ENCODE data around the gene FAM135A. TPM values are rescaled to one million over a fixed set of nuclear protein-coding genes. Genes with fewer than 3 reads are reported as not detected.
A peak's percentile ranks its signal among the peaks of the same experiment; 100 is the strongest.

Gene FAM135A
- total and polyA plus RNA-seq, 2 of the 13 experiments (the other 11 are each of a cell fraction or from before 2014, with no cell fraction given): 26.9 to 31.5 TPM

DNA sequence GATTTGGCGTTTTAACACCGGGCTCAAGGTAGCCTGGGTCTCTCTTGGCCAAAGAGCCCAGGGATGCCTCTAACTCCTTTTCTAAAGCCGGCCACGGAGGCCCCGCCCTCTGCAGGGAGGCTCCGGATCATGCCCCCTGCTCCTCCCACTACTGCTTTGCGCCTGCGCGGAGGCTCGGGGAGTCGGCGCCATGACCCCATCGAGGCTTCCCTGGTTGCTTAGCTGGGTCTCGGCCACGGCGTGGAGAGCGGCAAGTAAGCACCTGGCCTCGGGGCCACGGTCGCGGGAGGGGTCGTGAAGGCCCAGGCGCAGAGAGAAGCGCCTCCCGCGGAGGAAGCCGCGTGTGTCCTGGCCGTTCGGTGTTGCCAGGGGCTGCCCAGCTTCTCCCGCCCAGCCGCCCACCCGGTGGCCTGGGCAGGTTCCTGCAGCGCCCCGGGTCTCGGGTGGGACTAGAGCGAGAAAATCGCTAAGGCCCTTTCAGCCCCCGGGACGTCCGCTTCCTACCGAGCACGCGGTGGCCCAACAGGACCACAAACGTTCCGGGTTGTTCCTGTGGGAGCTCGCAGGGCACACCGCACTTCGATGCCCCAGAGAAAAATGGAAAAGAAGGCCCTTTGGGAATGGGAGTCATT is 153.6 kb downstream of the FAM135A start, which contains the start of gene SDHAF4 (continued):
- TF ChIP-seq SP1 (IDR thresholded peaks at IDR 0.05) (no peak), SP1 (CRISPR knock-in tag; IDR thresholded peaks at IDR 0.05) (peak; percentile 54), TRIM24 (CRISPR knock-in tag; IDR thresholded peaks at IDR 0.05) (no peak), CBX2 (IDR thresholded peaks at IDR 0.05; ENCODE audit: low read depth, low read length) (no peak), CBX2 (CRISPR knock-in tag; IDR thresholded peaks at IDR 0.05; ENCODE audit: low read depth) (no peak), HMG20A (CRISPR knock-in tag; IDR thresholded peaks at IDR 0.05; ENCODE audit: borderline replicate concordance) (0 out of 2 replicates have a peak, but pooled peaks have one; percentile 17), MLLT10 (CRISPR knock-in tag; IDR thresholded peaks at IDR 0.05) (no peak), ZFAT (CRISPR knock-in tag; conservative IDR thresholded peaks at IDR 0.05) (no peak), ZNF431 (CRISPR knock-in tag; IDR thresholded peaks at IDR 0.05; ENCODE audit: borderline replicate concordance, low read depth) (no peak; the same call in 1 of the 2 replicates), ZNF138 (CRISPR knock-in tag; IDR thresholded peaks at IDR 0.05; ENCODE audit: low read depth) (0 out of 2 replicates have a peak, but pooled peaks have one; percentile 64), TCF12 (IDR thresholded peaks at IDR 0.05) (no peak), TCF12 (CRISPR knock-in tag; IDR thresholded peaks at IDR 0.05) (peak; percentile 59; the same call in 1 of the 2 replicates), FOXK1 (CRISPR knock-in tag; IDR thresholded peaks at IDR 0.05; ENCODE audit: borderline replicate concordance, low read depth) (no peak), ZBTB21 (CRISPR knock-in tag; IDR thresholded peaks at IDR 0.05) (no peak), ERF (CRISPR knock-in tag; IDR thresholded peaks at IDR 0.05) (no peak)
- TF ChIP-seq, protein P1, sequence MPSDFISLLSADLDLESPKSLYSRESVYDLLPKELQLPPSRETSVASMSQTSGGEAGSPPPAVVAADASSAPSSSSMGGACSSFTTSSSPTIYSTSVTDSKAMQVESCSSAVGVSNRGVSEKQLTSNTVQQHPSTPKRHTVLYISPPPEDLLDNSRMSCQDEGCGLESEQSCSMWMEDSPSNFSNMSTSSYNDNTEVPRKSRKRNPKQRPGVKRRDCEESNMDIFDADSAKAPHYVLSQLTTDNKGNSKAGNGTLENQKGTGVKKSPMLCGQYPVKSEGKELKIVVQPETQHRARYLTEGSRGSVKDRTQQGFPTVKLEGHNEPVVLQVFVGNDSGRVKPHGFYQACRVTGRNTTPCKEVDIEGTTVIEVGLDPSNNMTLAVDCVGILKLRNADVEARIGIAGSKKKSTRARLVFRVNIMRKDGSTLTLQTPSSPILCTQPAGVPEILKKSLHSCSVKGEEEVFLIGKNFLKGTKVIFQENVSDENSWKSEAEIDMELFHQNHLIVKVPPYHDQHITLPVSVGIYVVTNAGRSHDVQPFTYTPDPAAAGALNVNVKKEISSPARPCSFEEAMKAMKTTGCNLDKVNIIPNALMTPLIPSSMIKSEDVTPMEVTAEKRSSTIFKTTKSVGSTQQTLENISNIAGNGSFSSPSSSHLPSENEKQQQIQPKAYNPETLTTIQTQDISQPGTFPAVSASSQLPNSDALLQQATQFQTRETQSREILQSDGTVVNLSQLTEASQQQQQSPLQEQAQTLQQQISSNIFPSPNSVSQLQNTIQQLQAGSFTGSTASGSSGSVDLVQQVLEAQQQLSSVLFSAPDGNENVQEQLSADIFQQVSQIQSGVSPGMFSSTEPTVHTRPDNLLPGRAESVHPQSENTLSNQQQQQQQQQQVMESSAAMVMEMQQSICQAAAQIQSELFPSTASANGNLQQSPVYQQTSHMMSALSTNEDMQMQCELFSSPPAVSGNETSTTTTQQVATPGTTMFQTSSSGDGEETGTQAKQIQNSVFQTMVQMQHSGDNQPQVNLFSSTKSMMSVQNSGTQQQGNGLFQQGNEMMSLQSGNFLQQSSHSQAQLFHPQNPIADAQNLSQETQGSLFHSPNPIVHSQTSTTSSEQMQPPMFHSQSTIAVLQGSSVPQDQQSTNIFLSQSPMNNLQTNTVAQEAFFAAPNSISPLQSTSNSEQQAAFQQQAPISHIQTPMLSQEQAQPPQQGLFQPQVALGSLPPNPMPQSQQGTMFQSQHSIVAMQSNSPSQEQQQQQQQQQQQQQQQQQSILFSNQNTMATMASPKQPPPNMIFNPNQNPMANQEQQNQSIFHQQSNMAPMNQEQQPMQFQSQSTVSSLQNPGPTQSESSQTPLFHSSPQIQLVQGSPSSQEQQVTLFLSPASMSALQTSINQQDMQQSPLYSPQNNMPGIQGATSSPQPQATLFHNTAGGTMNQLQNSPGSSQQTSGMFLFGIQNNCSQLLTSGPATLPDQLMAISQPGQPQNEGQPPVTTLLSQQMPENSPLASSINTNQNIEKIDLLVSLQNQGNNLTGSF (CRISPR knock-in tag; IDR thresholded peaks at IDR 0.05): no peak
- TF ChIP-seq, protein P2, sequence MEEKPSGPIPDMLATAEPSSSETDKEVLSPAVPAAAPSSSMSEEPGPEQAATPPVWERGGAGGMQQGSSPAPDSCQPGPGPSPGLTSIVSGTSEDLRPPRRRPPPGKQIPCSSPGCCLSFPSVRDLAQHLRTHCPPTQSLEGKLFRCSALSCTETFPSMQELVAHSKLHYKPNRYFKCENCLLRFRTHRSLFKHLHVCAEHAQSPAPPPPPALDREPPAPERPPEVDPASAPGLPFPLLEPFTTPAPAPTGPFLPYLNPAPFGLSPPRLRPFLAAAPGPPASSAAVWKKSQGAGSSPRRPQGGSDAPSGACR (CRISPR knock-in tag; IDR thresholded peaks at IDR 0.05): no peak; the same call in 1 of the 2 replicates
- TF ChIP-seq, protein P3, sequence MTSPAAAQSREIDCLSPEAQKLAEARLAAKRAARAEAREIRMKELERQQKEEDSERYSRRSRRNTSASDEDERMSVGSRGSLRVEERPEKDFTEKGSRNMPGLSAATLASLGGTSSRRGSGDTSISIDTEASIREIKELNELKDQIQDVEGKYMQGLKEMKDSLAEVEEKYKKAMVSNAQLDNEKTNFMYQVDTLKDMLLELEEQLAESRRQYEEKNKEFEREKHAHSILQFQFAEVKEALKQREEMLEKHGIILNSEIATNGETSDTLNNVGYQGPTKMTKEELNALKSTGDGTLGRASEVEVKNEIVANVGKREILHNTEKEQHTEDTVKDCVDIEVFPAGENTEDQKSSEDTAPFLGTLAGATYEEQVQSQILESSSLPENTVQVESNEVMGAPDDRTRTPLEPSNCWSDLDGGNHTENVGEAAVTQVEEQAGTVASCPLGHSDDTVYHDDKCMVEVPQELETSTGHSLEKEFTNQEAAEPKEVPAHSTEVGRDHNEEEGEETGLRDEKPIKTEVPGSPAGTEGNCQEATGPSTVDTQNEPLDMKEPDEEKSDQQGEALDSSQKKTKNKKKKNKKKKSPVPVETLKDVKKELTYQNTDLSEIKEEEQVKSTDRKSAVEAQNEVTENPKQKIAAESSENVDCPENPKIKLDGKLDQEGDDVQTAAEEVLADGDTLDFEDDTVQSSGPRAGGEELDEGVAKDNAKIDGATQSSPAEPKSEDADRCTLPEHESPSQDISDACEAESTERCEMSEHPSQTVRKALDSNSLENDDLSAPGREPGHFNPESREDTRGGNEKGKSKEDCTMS (CRISPR knock-in tag; conservative IDR thresholded peaks at IDR 0.05): no peak
- TF ChIP-seq, protein P4, sequence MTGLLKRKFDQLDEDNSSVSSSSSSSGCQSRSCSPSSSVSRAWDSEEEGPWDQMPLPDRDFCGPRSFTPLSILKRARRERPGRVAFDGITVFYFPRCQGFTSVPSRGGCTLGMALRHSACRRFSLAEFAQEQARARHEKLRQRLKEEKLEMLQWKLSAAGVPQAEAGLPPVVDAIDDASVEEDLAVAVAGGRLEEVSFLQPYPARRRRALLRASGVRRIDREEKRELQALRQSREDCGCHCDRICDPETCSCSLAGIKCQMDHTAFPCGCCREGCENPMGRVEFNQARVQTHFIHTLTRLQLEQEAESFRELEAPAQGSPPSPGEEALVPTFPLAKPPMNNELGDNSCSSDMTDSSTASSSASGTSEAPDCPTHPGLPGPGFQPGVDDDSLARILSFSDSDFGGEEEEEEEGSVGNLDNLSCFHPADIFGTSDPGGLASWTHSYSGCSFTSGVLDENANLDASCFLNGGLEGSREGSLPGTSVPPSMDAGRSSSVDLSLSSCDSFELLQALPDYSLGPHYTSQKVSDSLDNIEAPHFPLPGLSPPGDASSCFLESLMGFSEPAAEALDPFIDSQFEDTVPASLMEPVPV (CRISPR knock-in tag; IDR thresholded peaks at IDR 0.05): peak; percentile 78; the same call in 1 of the 2 replicates
